HG02798 (cell line): ENCODE results near the gene SCTR.

Source experiments
- ATAC-seq: cut with Tn5 transposase; IDR thresholded peaks from one replicate; pipeline ENCODE4 v1.9.1; 2021; ENCODE audit warnings: mild to moderate bottlenecking; ENCODE audit not compliant: unreplicated experiment, poor library complexity

Gene SCTR

GRCh38 chr2:119453972-119454593 is 70.2 kb downstream of the SCTR start:
- ATAC-seq: no peak

- ATAC-seq: no peak
Observed at GRCh38 chr2:119451336-119452050, 72.8 kb downstream of the SCTR start.

GRCh38 chr2:119449521-119449920 is 74.8 kb downstream of the SCTR start:
- no peak for ATAC-seq

- no peak for ATAC-seq
Observed at GRCh38 chr2:119448427-119449141, 75.7 kb downstream of the SCTR start.

GRCh38 chr2:119446037-119446436 is 78.2 kb downstream of the SCTR start:
- no peak for ATAC-seq

- no peak for ATAC-seq
Observed at GRCh38 chr2:119442850-119443249, 81.4 kb downstream of the SCTR start.

- no peak for ATAC-seq
Observed at GRCh38 chr2:119442226-119442619, 82.1 kb downstream of the SCTR start.

- no peak for ATAC-seq
Observed at GRCh38 chr2:119441376-119442225, 82.7 kb downstream of the SCTR start.

GRCh38 chr2:119440873-119441272 is 83.4 kb downstream of the SCTR start:
- no peak for ATAC-seq

GRCh38 chr2:119440501-119440870 is 83.8 kb downstream of the SCTR start:
- no peak for ATAC-seq

GRCh38 chr2:119439574-119440500 is 84.4 kb downstream of the SCTR start:
- ATAC-seq: no peak

GRCh38 chr2:119438726-119439284 is 85.5 kb downstream of the SCTR start:
- ATAC-seq: no peak

GRCh38 chr2:119438128-119438656 is 86.1 kb downstream of the SCTR start:
- no peak for ATAC-seq

- no peak for ATAC-seq
Observed at GRCh38 chr2:119436993-119437772, 87.1 kb downstream of the SCTR start.

- no peak for ATAC-seq
Observed at GRCh38 chr2:119435953-119436297, 88.4 kb downstream of the SCTR start.

GRCh38 chr2:119435081-119435952 is 89.0 kb downstream of the SCTR start:
- ATAC-seq: no peak

- no peak for ATAC-seq
Observed at GRCh38 chr2:119434664-119435063, 89.6 kb downstream of the SCTR start.
